Upper lobe of left lung (tissue), 6 donors: ENCODE results near the gene TMEM150B. TPM values are rescaled to one million over a fixed set of nuclear protein-coding genes. Genes with fewer than 3 reads are reported as not detected.

Experiments
- ATAC-seq, 2 donors: fragments of 200-7000 bp; cut with Tn5 transposase; one replicate each; pipeline ENCODE4 v1.9.1; 2022; ENCODE audit warnings: mild to moderate bottlenecking in 2 of 2, moderate library complexity in 2 of 2; ENCODE audit not compliant: low FRiP score in 2 of 2
- DNase-seq, 2 donors: peaks; one replicate each; pipeline ENCODE4 v3.0.0-alpha.2; 2019 to 2020
- H3K27ac ChIP-seq, 4 donors: fragments of 200-600 bp; sonication (generic); one replicate each; pipeline ENCODE4 v1.5.1; 2016 to 2019
- H3K27me3 ChIP-seq, 4 donors: fragments of 200-600 bp; sonication (generic); one replicate each; pipeline ENCODE4 v1.5.1; 2017 to 2019
- H3K36me3 ChIP-seq, 4 donors: fragments of 200-600 bp; sonication (generic); one replicate each; pipeline ENCODE4 v1.5.1; 2016 to 2019
- H3K4me1 ChIP-seq, 4 donors: fragments of 200-600 bp; sonication (generic); one replicate each; pipeline ENCODE4 v1.5.1; 2018 to 2019
- H3K4me3 ChIP-seq, 4 donors: fragments of 200-600 bp; sonication (generic); one replicate each; pipeline ENCODE4 v1.5.1; 2017 to 2019; ENCODE audit warnings: mild to moderate bottlenecking in 2 of 4, moderate library complexity in 1 of 4
- H3K9me3 ChIP-seq, 4 donors: fragments of 200-600 bp; sonication (generic); one replicate each; pipeline ENCODE4 v1.5.1; 2018 to 2019
- EP300 ChIP-seq, 4 donors: sonication (generic); formaldehyde crosslinking; IDR thresholded peaks; one replicate each; pipeline ENCODE4 v1.5.1; 2017; ENCODE audit warnings: antibody characterized with exemption in 4 of 4, control low read depth in 2 of 4
- POLR2A ChIP-seq, 4 donors: fragments of 450-650 bp; IDR thresholded peaks; one replicate each; pipeline ENCODE4 v1.5.1; 2016 to 2017; ENCODE audit warnings: antibody characterized with exemption in 4 of 4, mild to moderate bottlenecking in 2 of 4
- POLR2AphosphoS5 ChIP-seq, 2 donors: sonication (generic); formaldehyde crosslinking; IDR thresholded peaks; one replicate each; pipeline ENCODE4 v1.5.1; 2017; ENCODE audit warnings: antibody characterized with exemption in 2 of 2
- WGBS, 2 donors: methylation state at CpG; one replicate each; pipeline ENCODE4 v1.1.5; 2017 to 2018; 5-methylcytosine and 5-hydroxymethylcytosine counted together
- total RNA-seq, 6 donors: library from RNA; depleted of rRNA in 4 of 6; stranded (reverse); fragments of >200 nt in 4 of 6; gene quantifications; one replicate each; pipeline versions ENCODE4 v1.1.0 to v1.2.1, GENCODE V29; 2016 to 2021
- TF ChIP-seq, protein P1 (sequence below), 6 experiments: fragments of 450-650 bp in 4 of 6; fragments of 200-600 bp in 2 of 6; sonication (generic) in 2 of 6; IDR thresholded peaks; one replicate each; pipeline ENCODE4 v1.5.1; 2016 to 2019; ENCODE audit warnings: antibody characterized with exemption in 6 of 6
- donor health status: DM: no; HTN: no; CAD: no; lungs with moderate emphysema.
- donor health status: DM: no; HTN: yes; CAD: no; lungs with severe emphysema.

TMEM150B gene
- total RNA-seq, 6 donors from 2014 or later: 8.2 to 67.7 (median 29.7) TPM

DNA sequence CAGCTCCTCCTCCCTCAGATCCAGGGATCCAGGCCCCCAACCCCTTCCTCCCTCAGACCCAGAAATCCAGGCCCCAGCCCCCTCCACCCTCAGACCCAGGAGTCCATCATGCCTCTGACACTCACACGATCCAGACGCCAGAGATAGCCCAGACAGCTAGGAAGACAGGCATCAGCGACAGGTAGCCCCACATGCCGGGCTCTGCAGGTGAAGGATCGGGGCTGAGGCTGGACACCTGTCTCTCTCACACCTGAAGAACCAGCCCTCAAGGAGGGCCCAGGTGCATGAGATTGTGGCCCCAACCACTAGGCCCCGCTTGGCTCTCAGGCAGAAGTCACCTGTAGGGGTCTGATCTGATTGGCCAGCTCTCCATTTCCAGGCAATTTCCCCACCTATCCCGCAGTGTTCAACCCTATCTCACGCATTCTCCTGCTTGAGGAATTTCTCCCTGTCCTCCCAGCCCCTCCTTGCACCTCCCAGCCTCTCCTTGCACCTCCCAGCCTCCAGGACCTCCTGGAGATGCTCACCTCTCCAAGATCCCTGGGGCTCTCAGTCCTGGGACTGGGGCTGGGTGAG is 4.2 kb downstream of the TMEM150B start:
- no peak for TF ChIP-seq POLR2A (IDR thresholded peaks at IDR 0.05)
- no peak for TF ChIP-seq POLR2AphosphoS5 (IDR thresholded peaks at IDR 0.05)
- no peak for TF ChIP-seq EP300 (IDR thresholded peaks at IDR 0.05)
- TF ChIP-seq, protein P1, sequence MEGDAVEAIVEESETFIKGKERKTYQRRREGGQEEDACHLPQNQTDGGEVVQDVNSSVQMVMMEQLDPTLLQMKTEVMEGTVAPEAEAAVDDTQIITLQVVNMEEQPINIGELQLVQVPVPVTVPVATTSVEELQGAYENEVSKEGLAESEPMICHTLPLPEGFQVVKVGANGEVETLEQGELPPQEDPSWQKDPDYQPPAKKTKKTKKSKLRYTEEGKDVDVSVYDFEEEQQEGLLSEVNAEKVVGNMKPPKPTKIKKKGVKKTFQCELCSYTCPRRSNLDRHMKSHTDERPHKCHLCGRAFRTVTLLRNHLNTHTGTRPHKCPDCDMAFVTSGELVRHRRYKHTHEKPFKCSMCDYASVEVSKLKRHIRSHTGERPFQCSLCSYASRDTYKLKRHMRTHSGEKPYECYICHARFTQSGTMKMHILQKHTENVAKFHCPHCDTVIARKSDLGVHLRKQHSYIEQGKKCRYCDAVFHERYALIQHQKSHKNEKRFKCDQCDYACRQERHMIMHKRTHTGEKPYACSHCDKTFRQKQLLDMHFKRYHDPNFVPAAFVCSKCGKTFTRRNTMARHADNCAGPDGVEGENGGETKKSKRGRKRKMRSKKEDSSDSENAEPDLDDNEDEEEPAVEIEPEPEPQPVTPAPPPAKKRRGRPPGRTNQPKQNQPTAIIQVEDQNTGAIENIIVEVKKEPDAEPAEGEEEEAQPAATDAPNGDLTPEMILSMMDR (IDR thresholded peaks at IDR 0.05): no peak
- Histone ChIP-seq H3K27me3 (no peaks in the 10 kb centered on the region), H3K9me3 (no peaks in the 10 kb centered on the region), H3K36me3 (no peaks in the 10 kb centered on the region), H3K4me1 (no peaks in the 10 kb centered on the region), H3K4me3 (no peak overlapping the region), H3K27ac (no peak overlapping the region)
- DNase-seq (no peak), ATAC-seq (no peak)
- 60 to 68% methylated on average over 3 to 7 of the region's 8 CpGs for WGBS, 2 donors

DNA sequence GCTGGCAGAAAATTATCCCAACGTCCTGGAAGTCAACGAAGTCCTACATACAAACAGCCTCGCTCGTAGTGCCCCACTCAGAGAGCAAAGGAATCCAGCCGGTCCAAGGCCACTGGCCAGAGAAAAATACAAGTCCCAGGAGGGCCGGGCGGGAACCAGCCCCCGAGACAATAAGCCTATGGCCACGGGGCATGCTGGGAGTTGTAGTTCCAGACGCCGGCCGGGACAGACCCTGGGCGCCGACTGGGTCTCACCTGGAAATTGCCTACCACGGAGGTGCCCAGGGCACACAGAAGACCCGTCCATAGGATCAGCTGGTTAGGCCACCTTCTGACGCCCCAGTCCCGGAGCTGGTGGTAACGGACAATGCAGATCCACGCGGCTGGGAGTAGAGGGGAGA is 5.4 kb downstream of the TMEM150B start:
- no peak overlapping the region for H3K27ac ChIP-seq
- no peaks in the 10 kb centered on the region for H3K36me3 ChIP-seq
- H3K4me1 ChIP-seq: no peaks in the 10 kb centered on the region
- H3K27me3 ChIP-seq: no peaks in the 10 kb centered on the region
- 30 to 31% methylated on average over 17 of the region's 21 CpGs for WGBS, 2 donors
- ATAC-seq: peak in 1 of 2 donors; percentile 18
- no peaks in the 10 kb centered on the region for H3K9me3 ChIP-seq
- H3K4me3 ChIP-seq: no peak overlapping the region
- DNase-seq: no peak
- TF ChIP-seq POLR2A (IDR thresholded peaks at IDR 0.05): no peak
- no peak for TF ChIP-seq EP300 (IDR thresholded peaks at IDR 0.05)
- TF ChIP-seq POLR2AphosphoS5 (IDR thresholded peaks at IDR 0.05): no peak
- TF ChIP-seq, protein P1 (IDR thresholded peaks at IDR 0.05): no peak

DNA sequence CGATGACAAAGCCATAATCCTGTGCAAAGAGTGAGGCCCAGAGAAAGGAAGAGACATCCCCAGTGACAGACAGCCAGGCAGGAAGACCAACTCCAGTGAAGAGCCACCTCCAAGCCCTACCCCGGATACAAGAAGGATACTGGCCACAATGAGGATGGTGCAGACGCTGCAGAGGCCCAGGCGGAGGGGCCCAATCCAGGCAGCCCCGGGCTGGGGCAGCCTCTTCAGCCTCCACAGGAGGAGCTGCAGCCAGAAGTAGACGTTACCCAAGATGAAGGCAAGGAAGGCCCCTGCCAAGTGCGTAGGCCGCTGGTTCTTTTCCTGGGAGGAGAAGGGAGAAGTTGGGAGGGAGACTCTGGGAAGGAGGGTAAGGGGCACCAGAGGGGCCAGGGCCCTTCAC is 8.5 kb downstream of the TMEM150B start:
- 84 to 90% methylated on average over 5 to 8 of the region's 8 CpGs for WGBS, 2 donors
- Histone ChIP-seq H3K4me3 (no peak overlapping the region), H3K4me1 (no peaks in the 10 kb centered on the region), H3K27me3 (no peaks in the 10 kb centered on the region), H3K9me3 (no peaks in the 10 kb centered on the region), H3K27ac (no peak overlapping the region), H3K36me3 (no peaks in the 10 kb centered on the region)
- no peak for TF ChIP-seq POLR2A (IDR thresholded peaks at IDR 0.05)
- no peak for ATAC-seq
- DNase-seq: no peak

DNA sequence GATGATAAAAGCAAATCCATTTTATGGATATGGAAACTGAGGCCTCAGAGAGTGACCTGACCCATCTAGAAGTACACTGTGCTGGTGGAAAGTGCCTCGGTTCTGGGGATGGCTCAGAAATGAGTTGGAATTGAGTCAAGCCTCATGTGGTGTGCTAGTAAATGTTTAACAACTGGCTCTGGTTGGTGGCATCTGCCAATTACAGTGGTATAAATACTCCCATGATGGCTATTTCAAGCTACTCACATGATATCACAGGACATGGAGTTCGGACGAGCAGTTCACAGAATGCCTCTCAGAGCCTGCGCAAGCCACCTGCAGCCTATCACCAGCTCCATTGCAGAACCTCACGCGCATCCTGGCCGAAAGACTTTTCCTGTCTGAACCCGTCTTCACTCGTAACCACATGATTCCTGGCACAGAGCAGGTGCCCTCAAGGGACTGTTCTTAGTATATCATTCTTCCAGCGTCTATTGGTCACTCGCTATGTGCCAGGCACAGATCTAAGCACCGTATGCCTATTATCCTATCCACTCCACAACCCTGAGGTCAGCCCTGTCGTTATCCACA is 9.1 kb downstream of the TMEM150B start:
- DNase-seq (no peak), ATAC-seq (no peak)
- Histone ChIP-seq H3K4me1 (no peaks in the 10 kb centered on the region), H3K27ac (no peak overlapping the region), H3K36me3 (no peaks in the 10 kb centered on the region), H3K4me3 (no peak overlapping the region), H3K27me3 (no peaks in the 10 kb centered on the region), H3K9me3 (no peaks in the 10 kb centered on the region)
- no peak for TF ChIP-seq POLR2AphosphoS5 (IDR thresholded peaks at IDR 0.05)
- WGBS, 2 donors: 80 to 85% methylated on average over 13 of the region's 13 CpGs

DNA sequence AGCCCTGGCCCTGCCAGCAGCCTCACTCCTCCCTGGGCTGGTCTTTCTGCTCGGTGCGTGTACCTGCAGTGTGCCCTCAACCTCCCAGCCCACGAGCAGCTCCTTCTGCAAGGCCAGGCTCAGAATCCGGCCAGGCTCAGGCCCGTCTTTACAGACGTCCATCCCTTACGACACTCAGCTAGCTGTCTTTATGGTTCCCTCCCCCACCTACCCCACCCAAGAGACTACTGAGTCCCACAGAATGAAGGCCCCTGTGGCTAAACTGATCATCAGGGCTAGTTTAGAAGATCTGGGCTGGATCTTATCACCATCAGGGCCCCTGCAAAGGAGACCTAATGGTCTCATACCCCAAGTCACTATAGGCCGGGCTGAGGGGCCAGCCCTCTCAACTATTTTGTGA is 10.7 kb downstream of the TMEM150B start:
- DNase-seq (no peak), ATAC-seq (no peak)
- H3K4me3 ChIP-seq: no peak overlapping the region
- TF ChIP-seq EP300 (IDR thresholded peaks at IDR 0.05): no peak
- no peak for TF ChIP-seq POLR2A (IDR thresholded peaks at IDR 0.05)
- TF ChIP-seq, protein P1 (IDR thresholded peaks at IDR 0.05): no peak
- TF ChIP-seq POLR2AphosphoS5 (IDR thresholded peaks at IDR 0.05): no peak
- no peaks in the 10 kb centered on the region for H3K4me1 ChIP-seq
- WGBS, 2 donors: 85 to 88% methylated on average over 8 of the region's 8 CpGs
- no peaks in the 10 kb centered on the region for H3K27me3 ChIP-seq
- H3K27ac ChIP-seq: no peak overlapping the region
- H3K9me3 ChIP-seq: no peaks in the 10 kb centered on the region
- no peaks in the 10 kb centered on the region for H3K36me3 ChIP-seq
